GM12878 (cell line): Measurements from ENCODE around the gene PERCC1.

Experiments used
- EZH2 ChIP-seq: IDR thresholded peaks from 2 replicates; pipeline ENCODE4 v1.6.1; 2012; ENCODE audit warnings: low read depth, mild to moderate bottlenecking, control low read depth, inconsistent platforms, low read length, borderline replicate concordance; ENCODE audit not compliant: control insufficient read depth
- GABPA ChIP-seq: IDR thresholded peaks from 2 replicates; pipeline ENCODE4 v1.6.1; 2014; ENCODE audit warnings: antibody characterized with exemption, low read depth, mild to moderate bottlenecking, inconsistent platforms
- MEF2A ChIP-seq: IDR thresholded peaks from 2 replicates; pipeline ENCODE4 v1.6.1; 2011; ENCODE audit warnings: low read depth, mild to moderate bottlenecking, low read length, moderate library complexity; ENCODE audit not compliant: insufficient read depth
- NFIC ChIP-seq: IDR thresholded peaks from 2 replicates; pipeline ENCODE4 v1.6.1; 2012; ENCODE audit warnings: low read depth, mild to moderate bottlenecking, inconsistent platforms, low read length, moderate library complexity
- PML ChIP-seq: IDR thresholded peaks from 2 replicates; pipeline ENCODE4 v1.6.1; 2012; ENCODE audit warnings: low read length, inconsistent platforms
- POLR2A ChIP-seq: IDR thresholded peaks from 2 replicates; pipeline ENCODE4 v1.6.1; 2011; ENCODE audit warnings: low read depth, mild to moderate bottlenecking, low read length
- RFX5 ChIP-seq: IDR thresholded peaks from 2 replicates; pipeline ENCODE4 v1.6.1; 2011; ENCODE audit warnings: low read depth, low read length, improper control_type of control experiment
- SRF ChIP-seq, 2 experiments: IDR thresholded peaks; 2 replicates each; pipeline ENCODE4 v1.6.1; 2011; ENCODE audit warnings: low read depth in 2 of 2, low read length in 2 of 2, mild to moderate bottlenecking in 1 of 2, moderate library complexity in 1 of 2
- TCF12 ChIP-seq: IDR thresholded peaks from 2 replicates; pipeline ENCODE4 v1.6.1; 2011; ENCODE audit warnings: low read depth, mild to moderate bottlenecking, low read length
- TF ChIP-seq, protein P1 (sequence below): IDR thresholded peaks from 2 replicates; pipeline ENCODE4 v1.6.1; 2012; ENCODE audit warnings: low read length, inconsistent platforms
- TF ChIP-seq, protein P2 (sequence below), 3 experiments: IDR thresholded peaks in 2 of 3; conservative IDR thresholded peaks in 1 of 3; 2 replicates each; pipeline ENCODE4 v1.5.1; 2011; ENCODE audit warnings: low read depth in 3 of 3, low read length in 3 of 3, mild to moderate bottlenecking in 3 of 3, control low read depth in 2 of 3, moderate library complexity in 2 of 3, inconsistent platforms in 1 of 3, mixed read lengths in 1 of 3; ENCODE audit not compliant: control insufficient read depth in 2 of 3, insufficient read depth in 1 of 3; ENCODE audit errors: extremely low read depth in 1 of 3
- TF ChIP-seq, protein P3 (sequence below): IDR thresholded peaks from 2 replicates; pipeline ENCODE4 v1.6.1; 2012; ENCODE audit warnings: low read depth, low read length, improper control_type of control experiment
- TF ChIP-seq, protein P4 (sequence below): fragments of 450-650 bp; IDR thresholded peaks from 2 replicates; pipeline ENCODE4 v1.6.1; 2016; ENCODE audit warnings: mild to moderate bottlenecking, moderate library complexity, borderline replicate concordance
- TF ChIP-seq, protein P5 (sequence below): IDR thresholded peaks from 2 replicates; pipeline ENCODE4 v1.6.1; 2012; ENCODE audit warnings: mild to moderate bottlenecking, low read depth, low read length

DNA sequence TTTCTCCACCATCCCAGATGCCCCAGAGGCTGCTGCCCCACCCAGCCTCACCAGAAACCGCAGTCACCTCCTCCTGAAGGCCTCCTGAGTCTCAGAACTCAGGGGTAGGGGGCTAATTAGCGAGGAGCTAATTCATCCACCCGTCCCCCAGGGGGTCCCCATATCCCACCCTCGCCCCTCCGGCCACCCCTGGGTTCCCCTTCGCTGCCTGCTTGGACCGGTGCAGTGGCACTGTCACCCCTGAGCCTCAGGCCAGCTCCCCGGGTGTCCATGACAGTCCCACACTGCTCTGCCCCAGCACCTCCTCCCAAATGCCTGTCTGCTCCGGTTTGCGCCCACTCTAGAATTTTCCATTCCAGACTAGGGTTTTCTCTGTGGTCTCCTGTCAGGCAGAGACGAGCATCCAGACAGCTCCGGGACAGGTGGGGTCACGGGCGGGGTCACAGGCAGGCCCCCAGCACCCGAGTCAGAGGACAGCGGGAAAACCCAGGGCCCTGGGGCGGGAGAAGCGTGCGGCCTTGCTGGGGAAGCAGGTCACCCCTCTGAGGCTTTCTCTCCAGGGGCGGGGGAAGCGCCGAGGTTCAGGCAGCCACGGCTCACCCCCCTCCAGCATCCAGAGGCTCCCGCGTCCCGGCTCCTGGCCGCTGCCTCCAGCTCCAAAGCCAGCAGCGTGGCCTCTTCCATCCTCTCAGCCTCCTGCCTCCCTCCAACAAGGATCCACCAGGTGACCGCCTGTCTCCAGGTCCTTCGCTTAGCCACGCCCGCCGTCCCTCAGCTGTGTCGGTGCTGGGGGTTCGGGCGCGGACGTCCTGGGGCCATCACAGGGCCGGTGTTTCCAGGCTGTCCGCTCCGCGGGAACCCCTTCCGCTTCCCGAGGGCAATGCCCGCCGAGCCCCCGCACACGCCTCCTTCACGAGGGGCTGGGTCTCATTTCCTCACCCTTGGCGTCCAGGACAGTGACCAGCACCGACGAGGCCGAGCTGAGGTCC is 3.1 kb upstream of the PERCC1 start:
- TF ChIP-seq, protein P1, sequence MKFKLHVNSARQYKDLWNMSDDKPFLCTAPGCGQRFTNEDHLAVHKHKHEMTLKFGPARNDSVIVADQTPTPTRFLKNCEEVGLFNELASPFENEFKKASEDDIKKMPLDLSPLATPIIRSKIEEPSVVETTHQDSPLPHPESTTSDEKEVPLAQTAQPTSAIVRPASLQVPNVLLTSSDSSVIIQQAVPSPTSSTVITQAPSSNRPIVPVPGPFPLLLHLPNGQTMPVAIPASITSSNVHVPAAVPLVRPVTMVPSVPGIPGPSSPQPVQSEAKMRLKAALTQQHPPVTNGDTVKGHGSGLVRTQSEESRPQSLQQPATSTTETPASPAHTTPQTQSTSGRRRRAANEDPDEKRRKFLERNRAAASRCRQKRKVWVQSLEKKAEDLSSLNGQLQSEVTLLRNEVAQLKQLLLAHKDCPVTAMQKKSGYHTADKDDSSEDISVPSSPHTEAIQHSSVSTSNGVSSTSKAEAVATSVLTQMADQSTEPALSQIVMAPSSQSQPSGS = no peak
- TF ChIP-seq EZH2 (no peak), POLR2A (no peak), NFIC (no peak), SRF (IDR thresholded peaks at IDR 0.05; ENCODE audit: low read depth in 2 of 2, low read length in 2 of 2) (no peak), GABPA (no peak), PML (no peak), MEF2A (no peak), TCF12 (no peak), RFX5 (no peak)
- TF ChIP-seq, protein P2, sequence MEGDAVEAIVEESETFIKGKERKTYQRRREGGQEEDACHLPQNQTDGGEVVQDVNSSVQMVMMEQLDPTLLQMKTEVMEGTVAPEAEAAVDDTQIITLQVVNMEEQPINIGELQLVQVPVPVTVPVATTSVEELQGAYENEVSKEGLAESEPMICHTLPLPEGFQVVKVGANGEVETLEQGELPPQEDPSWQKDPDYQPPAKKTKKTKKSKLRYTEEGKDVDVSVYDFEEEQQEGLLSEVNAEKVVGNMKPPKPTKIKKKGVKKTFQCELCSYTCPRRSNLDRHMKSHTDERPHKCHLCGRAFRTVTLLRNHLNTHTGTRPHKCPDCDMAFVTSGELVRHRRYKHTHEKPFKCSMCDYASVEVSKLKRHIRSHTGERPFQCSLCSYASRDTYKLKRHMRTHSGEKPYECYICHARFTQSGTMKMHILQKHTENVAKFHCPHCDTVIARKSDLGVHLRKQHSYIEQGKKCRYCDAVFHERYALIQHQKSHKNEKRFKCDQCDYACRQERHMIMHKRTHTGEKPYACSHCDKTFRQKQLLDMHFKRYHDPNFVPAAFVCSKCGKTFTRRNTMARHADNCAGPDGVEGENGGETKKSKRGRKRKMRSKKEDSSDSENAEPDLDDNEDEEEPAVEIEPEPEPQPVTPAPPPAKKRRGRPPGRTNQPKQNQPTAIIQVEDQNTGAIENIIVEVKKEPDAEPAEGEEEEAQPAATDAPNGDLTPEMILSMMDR (IDR thresholded peaks at IDR 0.05 in 2 of 3, conservative IDR thresholded peaks at IDR 0.05 in 1 of 3; ENCODE audit: control insufficient read depth in 2 of 3, extremely low read depth in 1 of 3, insufficient read depth in 1 of 3, low read depth in 3 of 3, low read length in 3 of 3) = no peak
- TF ChIP-seq, protein P3, sequence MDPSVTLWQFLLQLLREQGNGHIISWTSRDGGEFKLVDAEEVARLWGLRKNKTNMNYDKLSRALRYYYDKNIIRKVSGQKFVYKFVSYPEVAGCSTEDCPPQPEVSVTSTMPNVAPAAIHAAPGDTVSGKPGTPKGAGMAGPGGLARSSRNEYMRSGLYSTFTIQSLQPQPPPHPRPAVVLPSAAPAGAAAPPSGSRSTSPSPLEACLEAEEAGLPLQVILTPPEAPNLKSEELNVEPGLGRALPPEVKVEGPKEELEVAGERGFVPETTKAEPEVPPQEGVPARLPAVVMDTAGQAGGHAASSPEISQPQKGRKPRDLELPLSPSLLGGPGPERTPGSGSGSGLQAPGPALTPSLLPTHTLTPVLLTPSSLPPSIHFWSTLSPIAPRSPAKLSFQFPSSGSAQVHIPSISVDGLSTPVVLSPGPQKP = no peak
- TF ChIP-seq, protein P4, sequence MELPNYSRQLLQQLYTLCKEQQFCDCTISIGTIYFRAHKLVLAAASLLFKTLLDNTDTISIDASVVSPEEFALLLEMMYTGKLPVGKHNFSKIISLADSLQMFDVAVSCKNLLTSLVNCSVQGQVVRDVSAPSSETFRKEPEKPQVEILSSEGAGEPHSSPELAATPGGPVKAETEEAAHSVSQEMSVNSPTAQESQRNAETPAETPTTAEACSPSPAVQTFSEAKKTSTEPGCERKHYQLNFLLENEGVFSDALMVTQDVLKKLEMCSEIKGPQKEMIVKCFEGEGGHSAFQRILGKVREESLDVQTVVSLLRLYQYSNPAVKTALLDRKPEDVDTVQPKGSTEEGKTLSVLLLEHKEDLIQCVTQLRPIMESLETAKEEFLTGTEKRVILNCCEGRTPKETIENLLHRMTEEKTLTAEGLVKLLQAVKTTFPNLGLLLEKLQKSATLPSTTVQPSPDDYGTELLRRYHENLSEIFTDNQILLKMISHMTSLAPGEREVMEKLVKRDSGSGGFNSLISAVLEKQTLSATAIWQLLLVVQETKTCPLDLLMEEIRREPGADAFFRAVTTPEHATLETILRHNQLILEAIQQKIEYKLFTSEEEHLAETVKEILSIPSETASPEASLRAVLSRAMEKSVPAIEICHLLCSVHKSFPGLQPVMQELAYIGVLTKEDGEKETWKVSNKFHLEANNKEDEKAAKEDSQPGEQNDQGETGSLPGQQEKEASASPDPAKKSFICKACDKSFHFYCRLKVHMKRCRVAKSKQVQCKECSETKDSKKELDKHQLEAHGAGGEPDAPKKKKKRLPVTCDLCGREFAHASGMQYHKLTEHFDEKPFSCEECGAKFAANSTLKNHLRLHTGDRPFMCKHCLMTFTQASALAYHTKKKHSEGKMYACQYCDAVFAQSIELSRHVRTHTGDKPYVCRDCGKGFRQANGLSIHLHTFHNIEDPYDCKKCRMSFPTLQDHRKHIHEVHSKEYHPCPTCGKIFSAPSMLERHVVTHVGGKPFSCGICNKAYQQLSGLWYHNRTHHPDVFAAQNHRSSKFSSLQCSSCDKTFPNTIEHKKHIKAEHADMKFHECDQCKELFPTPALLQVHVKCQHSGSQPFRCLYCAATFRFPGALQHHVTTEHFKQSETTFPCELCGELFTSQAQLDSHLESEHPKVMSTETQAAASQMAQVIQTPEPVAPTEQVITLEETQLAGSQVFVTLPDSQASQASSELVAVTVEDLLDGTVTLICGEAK = no peak
- TF ChIP-seq, protein P5, sequence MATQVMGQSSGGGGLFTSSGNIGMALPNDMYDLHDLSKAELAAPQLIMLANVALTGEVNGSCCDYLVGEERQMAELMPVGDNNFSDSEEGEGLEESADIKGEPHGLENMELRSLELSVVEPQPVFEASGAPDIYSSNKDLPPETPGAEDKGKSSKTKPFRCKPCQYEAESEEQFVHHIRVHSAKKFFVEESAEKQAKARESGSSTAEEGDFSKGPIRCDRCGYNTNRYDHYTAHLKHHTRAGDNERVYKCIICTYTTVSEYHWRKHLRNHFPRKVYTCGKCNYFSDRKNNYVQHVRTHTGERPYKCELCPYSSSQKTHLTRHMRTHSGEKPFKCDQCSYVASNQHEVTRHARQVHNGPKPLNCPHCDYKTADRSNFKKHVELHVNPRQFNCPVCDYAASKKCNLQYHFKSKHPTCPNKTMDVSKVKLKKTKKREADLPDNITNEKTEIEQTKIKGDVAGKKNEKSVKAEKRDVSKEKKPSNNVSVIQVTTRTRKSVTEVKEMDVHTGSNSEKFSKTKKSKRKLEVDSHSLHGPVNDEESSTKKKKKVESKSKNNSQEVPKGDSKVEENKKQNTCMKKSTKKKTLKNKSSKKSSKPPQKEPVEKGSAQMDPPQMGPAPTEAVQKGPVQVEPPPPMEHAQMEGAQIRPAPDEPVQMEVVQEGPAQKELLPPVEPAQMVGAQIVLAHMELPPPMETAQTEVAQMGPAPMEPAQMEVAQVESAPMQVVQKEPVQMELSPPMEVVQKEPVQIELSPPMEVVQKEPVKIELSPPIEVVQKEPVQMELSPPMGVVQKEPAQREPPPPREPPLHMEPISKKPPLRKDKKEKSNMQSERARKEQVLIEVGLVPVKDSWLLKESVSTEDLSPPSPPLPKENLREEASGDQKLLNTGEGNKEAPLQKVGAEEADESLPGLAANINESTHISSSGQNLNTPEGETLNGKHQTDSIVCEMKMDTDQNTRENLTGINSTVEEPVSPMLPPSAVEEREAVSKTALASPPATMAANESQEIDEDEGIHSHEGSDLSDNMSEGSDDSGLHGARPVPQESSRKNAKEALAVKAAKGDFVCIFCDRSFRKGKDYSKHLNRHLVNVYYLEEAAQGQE = no peak
